CD4-positive, alpha-beta T cell (primary cell): ENCODE results near the gene TMOD1. TPM values are rescaled to one million over a fixed set of nuclear protein-coding genes. Genes with fewer than 3 reads are reported as not detected.
A peak's percentile ranks its signal among the peaks of the same experiment; 100 is the strongest.

Source experiments
- ATAC-seq: fragments of 200-7000 bp; cut with Tn5 transposase; one replicate; pipeline ENCODE4 v1.10.0; 2022; ENCODE audit warnings: mild to moderate bottlenecking; ENCODE audit not compliant: poor library complexity
- CTCF ChIA-PET: fragments of 350-600 bp; sonication (Branson Sonifier 250); formaldehyde crosslinking; loops from one replicate; lab custom pipeline; 2021; ENCODE audit warnings: antibody characterized with exemption, inconsistent platforms; lab: Charles Lee
- POLR2A ChIA-PET: fragments of 350-600 bp; sonication (Branson Sonifier 250); formaldehyde crosslinking; loops from one replicate; lab custom pipeline; 2021; ENCODE audit warnings: antibody characterized with exemption, inconsistent platforms; lab: Charles Lee
- DNase-seq, 14 experiments: peaks; one replicate each; pipeline ENCODE4 v3.0.0-alpha.2; 2013 to 2020; ENCODE audit warnings: mixed read lengths in 2 of 14
- H3K27ac ChIP-seq, 2 donors: one replicate each; pipeline versions ENCODE4 v1.5.1 to v1.7.0; 2013; ENCODE audit warnings: low read length in 2 of 2, low read depth in 1 of 2, mild to moderate bottlenecking in 1 of 2
- H3K27me3 ChIP-seq, 2 experiments: 1 replicate in 1 of 2; 2 replicates in 1 of 2; pipeline versions ENCODE4 v1.6.1 to v1.7.0; 2013; ENCODE audit warnings: low read length in 2 of 2, control low read depth in 1 of 2, mild to moderate bottlenecking in 1 of 2, moderate library complexity in 1 of 2; ENCODE audit not compliant: insufficient read depth in 2 of 2, control insufficient read depth in 1 of 2
- H3K36me3 ChIP-seq: one replicate; pipeline ENCODE4 v1.6.1; 2013; ENCODE audit warnings: low read length, control low read depth; ENCODE audit not compliant: insufficient read depth
- H3K4me1 ChIP-seq: one replicate; pipeline ENCODE4 v1.6.1; 2013; ENCODE audit warnings: low read length, control low read depth; ENCODE audit not compliant: insufficient read depth
- H3K4me3 ChIP-seq: one replicate; pipeline ENCODE4 v1.5.1; 2013; ENCODE audit warnings: mild to moderate bottlenecking, low read length, moderate library complexity
- H3K9me3 ChIP-seq, 2 experiments: 1 replicate in 1 of 2; 2 replicates in 1 of 2; pipeline versions ENCODE4 v1.6.1 to v1.7.0; 2013; ENCODE audit warnings: low read length in 2 of 2, mild to moderate bottlenecking in 2 of 2, control low read depth in 1 of 2, moderate library complexity in 1 of 2; ENCODE audit not compliant: control insufficient read depth in 1 of 2, insufficient read depth in 1 of 2
- H3K27ac Mint-ChIP-seq: one replicate; pipeline ENCODE4 v1.8.0; 2020; ENCODE audit warnings: mixed read lengths
- H3K27me3 Mint-ChIP-seq: one replicate; pipeline ENCODE4 v1.8.0; 2021; ENCODE audit warnings: mixed read lengths
- H3K36me3 Mint-ChIP-seq: one replicate; pipeline ENCODE4 v1.8.0; 2021; ENCODE audit warnings: low read depth, mixed read lengths
- H3K4me1 Mint-ChIP-seq: one replicate; pipeline ENCODE4 v1.8.0; 2021; ENCODE audit warnings: low read depth, mixed read lengths
- H3K4me3 Mint-ChIP-seq: one replicate; pipeline ENCODE4 v1.8.0; 2020; ENCODE audit warnings: mild to moderate bottlenecking, mixed read lengths
- H3K9me3 Mint-ChIP-seq: one replicate; pipeline ENCODE4 v1.8.0; 2020; ENCODE audit warnings: mixed read lengths
- intact Hi-C, 2 experiments: fragments of 100-400 bp; cut with DNase I in 1 of 2; cut with micrococcal nuclease in 1 of 2; formaldehyde crosslinking; loops; one replicate each; pipeline versions ENCODE4 v1.15.1 to v1.9.0; 2023 to 2025; cut with DNase I, micrococcal nuclease
- total RNA-seq, 174 experiments: library from RNA in 2 of 174; stranded (reverse) in 2 of 174; gene quantifications; one replicate each; pipeline ENCODE4 v1.2.3 and lab custom pipeline; 2021 to 2026
- TF ChIP-seq, protein P1 (sequence below): fragments of 200-600 bp; IDR thresholded peaks from one replicate; pipeline ENCODE4 v1.8.0; 2022; ENCODE audit warnings: antibody characterized with exemption, mild to moderate bottlenecking

TMOD1 gene
- total RNA-seq, 2 experiments from 2014 or later: 0.20 to 0.47 TPM

- POLR2A ChIA-PET: no interaction called here
- peaks cover 47% of the 10 kb centered on the region for H3K36me3 Mint-ChIP-seq
Measured at GRCh38 chr9:97636903-97637302, 135.4 kb downstream of the TMOD1 start.

DNA sequence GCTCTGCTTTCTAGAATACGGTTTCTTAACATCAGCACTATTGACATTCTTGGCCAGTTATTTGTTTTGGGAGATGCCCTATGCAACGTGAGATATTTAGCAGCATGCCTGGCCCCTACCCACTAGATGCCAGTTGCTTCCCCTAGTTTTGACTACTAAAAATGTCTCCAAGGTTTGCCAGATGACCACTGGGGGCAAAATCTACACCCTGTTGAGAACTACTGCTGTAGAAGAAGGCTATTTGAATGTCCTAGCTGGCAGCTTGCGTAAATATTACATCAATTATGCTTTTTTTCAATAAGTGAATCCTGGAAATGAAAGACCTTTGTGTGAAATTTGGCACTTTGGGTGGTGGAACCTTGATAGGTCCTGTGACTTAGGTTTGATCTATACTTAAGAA is 137.2 kb downstream of the TMOD1 start:
- no peak overlapping the region for H3K27ac ChIP-seq
- H3K27me3 ChIP-seq: no peaks in the 10 kb centered on the region
- POLR2A ChIA-PET: interaction anchor here (1.1 kb wide), 1 partner anchor 9 kb away, joined by 3 read pairs; no protein-coding TSS in a partner anchor
- peaks cover 51% of the 10 kb centered on the region for H3K36me3 Mint-ChIP-seq
- H3K9me3 ChIP-seq: no peaks in the 10 kb centered on the region
- peaks cover 71% of the 10 kb centered on the region for H3K4me1 Mint-ChIP-seq
- TF ChIP-seq, protein P1, sequence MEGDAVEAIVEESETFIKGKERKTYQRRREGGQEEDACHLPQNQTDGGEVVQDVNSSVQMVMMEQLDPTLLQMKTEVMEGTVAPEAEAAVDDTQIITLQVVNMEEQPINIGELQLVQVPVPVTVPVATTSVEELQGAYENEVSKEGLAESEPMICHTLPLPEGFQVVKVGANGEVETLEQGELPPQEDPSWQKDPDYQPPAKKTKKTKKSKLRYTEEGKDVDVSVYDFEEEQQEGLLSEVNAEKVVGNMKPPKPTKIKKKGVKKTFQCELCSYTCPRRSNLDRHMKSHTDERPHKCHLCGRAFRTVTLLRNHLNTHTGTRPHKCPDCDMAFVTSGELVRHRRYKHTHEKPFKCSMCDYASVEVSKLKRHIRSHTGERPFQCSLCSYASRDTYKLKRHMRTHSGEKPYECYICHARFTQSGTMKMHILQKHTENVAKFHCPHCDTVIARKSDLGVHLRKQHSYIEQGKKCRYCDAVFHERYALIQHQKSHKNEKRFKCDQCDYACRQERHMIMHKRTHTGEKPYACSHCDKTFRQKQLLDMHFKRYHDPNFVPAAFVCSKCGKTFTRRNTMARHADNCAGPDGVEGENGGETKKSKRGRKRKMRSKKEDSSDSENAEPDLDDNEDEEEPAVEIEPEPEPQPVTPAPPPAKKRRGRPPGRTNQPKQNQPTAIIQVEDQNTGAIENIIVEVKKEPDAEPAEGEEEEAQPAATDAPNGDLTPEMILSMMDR: no peak
- no peak for ATAC-seq
- no peak overlapping the region for H3K4me3 ChIP-seq
- intact Hi-C loops: loop anchor here (10.0 kb wide), 2 partner anchors 266 to 1166 kb away; partner anchors contain the start of gene GALNT12 (in 1 of the 2)
- no peak overlapping the region for H3K4me3 Mint-ChIP-seq
- H3K27me3 Mint-ChIP-seq: no peaks in the 10 kb centered on the region
- H3K36me3 ChIP-seq: peaks cover 35% of the 10 kb centered on the region
- no peaks in the 10 kb centered on the region for H3K9me3 Mint-ChIP-seq
- peak in 1 of 14 experiments; percentile 10 for DNase-seq
- H3K27ac Mint-ChIP-seq: no peak overlapping the region
- CTCF ChIA-PET: no interaction called here
- H3K4me1 ChIP-seq: peaks cover 20% of the 10 kb centered on the region

More at GRCh38 chr9:97636903-97637302, 135.4 kb downstream of the TMOD1 start:
- no peak for DNase-seq
- H3K27me3 Mint-ChIP-seq: no peaks in the 10 kb centered on the region
- H3K4me3 Mint-ChIP-seq: peak overlapping the region; percentile 54
- peak overlapping the region; percentile 19 for H3K27ac Mint-ChIP-seq
- TF ChIP-seq, protein P1: no peak
- H3K9me3 ChIP-seq: no peaks in the 10 kb centered on the region
- H3K27ac ChIP-seq: no peak overlapping the region
- no peak overlapping the region for H3K4me3 ChIP-seq
- H3K4me1 ChIP-seq: peaks cover 30% of the 10 kb centered on the region
- no peak for ATAC-seq
- no peaks in the 10 kb centered on the region for H3K9me3 Mint-ChIP-seq
- CTCF ChIA-PET: interaction anchor here (1.2 kb wide), 1 partner anchor 22 kb away, joined by 3 read pairs; no protein-coding TSS in a partner anchor
- peaks cover 18% of the 10 kb centered on the region for H3K36me3 ChIP-seq
- H3K4me1 Mint-ChIP-seq: peaks cover 82% of the 10 kb centered on the region
- intact Hi-C loops: loop anchor here (10.0 kb wide), 2 partner anchors 268 to 1168 kb away; partner anchors contain the start of gene GALNT12 (in 1 of the 2)
- H3K27me3 ChIP-seq: no peaks in the 10 kb centered on the region

- Histone ChIP-seq H3K9me3 (no peaks in the 10 kb centered on the region), H3K36me3 (peaks cover 52% of the 10 kb centered on the region), H3K27ac (no peak overlapping the region), H3K4me1 (peaks cover 10% of the 10 kb centered on the region), H3K27me3 (no peaks in the 10 kb centered on the region), H3K4me3 (no peak overlapping the region)
- ChIA-PET POLR2A (no interaction called here), CTCF (interaction anchor here (1.0 kb wide), 1 partner anchor 228 kb away, joined by 3 read pairs; the partner anchor contains the start of gene TDRD7)
- H3K4me3 Mint-ChIP-seq: no peak overlapping the region
- H3K36me3 Mint-ChIP-seq: peaks cover 55% of the 10 kb centered on the region
- H3K4me1 Mint-ChIP-seq: peaks cover 61% of the 10 kb centered on the region
- H3K27ac Mint-ChIP-seq: peak overlapping the region; percentile 44
- H3K27me3 Mint-ChIP-seq: no peaks in the 10 kb centered on the region
- no peak for DNase-seq
- intact Hi-C loops: loop anchor here in 1 of 2 experiments (5.0 kb wide), 1 partner anchor 42 kb away; no protein-coding TSS in a partner anchor
- H3K9me3 Mint-ChIP-seq: no peaks in the 10 kb centered on the region
- no peak for ATAC-seq
- TF ChIP-seq, protein P1: no peak
Measured at GRCh38 chr9:97640325-97640724, 138.9 kb downstream of the TMOD1 start.
